ENCODE measurements around the gene COL4A4. TPM values are rescaled to one million over a fixed set of nuclear protein-coding genes. Genes with fewer than 3 reads are reported as not detected.

Gene COL4A4
- total and polyA plus RNA-seq, 10 donors = 2.0 to 8.4 (median 5.4) TPM

GRCh38 chr2:227163485-227163997 lies 464 bp downstream of the COL4A4 start:
- Histone ChIP-seq H3K27me3 (replicated peaks in 1 of 7) (peaks cover 0 to 61% (median 25%) of the 10 kb centered on the region in 7 donors), H3K4me3 (peak overlapping the region; percentile 41 to 80 (median 54)), H3K36me3 (no peaks in the 10 kb centered on the region), H3K4me1 (peaks cover 4 to 30% (median 26%) of the 10 kb centered on the region in 6 donors), H3K9me3 (peaks cover 0 to 22% (median 0%) of the 10 kb centered on the region in 8 donors), H3K27ac (peak overlapping the region; percentile 27 to 90 (median 81))
- DNase-seq = peak; percentile 82
- intact Hi-C loops (cut with DNase I; ENCODE audit: low total_unique reads) = no loop called here
- 0 to 2% (median 1%) methylated on average over 19 to 20 of the region's 20 CpGs for WGBS, 5 donors
- no peak for TF ChIP-seq POLR2A (IDR thresholded peaks at IDR 0.05)
- peak in 2 of 3 donors; percentile 36 to 57 for TF ChIP-seq POLR2AphosphoS5 (IDR thresholded peaks at IDR 0.05)

GRCh38 chr2:227161947-227162346 lies 2.1 kb downstream of the COL4A4 start:
- TF ChIP-seq CTCF (IDR thresholded peaks at IDR 0.05 in 8 of 11, conservative IDR thresholded peaks at IDR 0.05 in 3 of 11) (no peak), POLR2AphosphoS5 (IDR thresholded peaks at IDR 0.05) (no peak), POLR2A (IDR thresholded peaks at IDR 0.05) (no peak)
- Histone ChIP-seq H3K27me3 (replicated peaks in 1 of 7) (peaks cover 0 to 61% (median 25%) of the 10 kb centered on the region in 7 donors), H3K4me3 (no peak overlapping the region), H3K4me1 (peaks cover 4 to 30% (median 26%) of the 10 kb centered on the region in 6 donors), H3K36me3 (no peaks in the 10 kb centered on the region), H3K27ac (no peak overlapping the region), H3K9me3 (peaks cover 0 to 18% (median 0%) of the 10 kb centered on the region in 8 donors)
- no peak for DNase-seq
- intact Hi-C loops (cut with DNase I; ENCODE audit: low total_unique reads) = no loop called here

GRCh38 chr2:227160164-227160563 lies 3.8 kb downstream of the COL4A4 start:
- intact Hi-C loops (cut with DNase I; ENCODE audit: low total_unique reads) = no loop called here

GRCh38 chr2:227154986-227155774 lies 8.8 kb downstream of the COL4A4 start:
- H3K9me3 ChIP-seq = peaks cover 0 to 13% (median 0%) of the 10 kb centered on the region in 8 donors
- no peaks in the 10 kb centered on the region for H3K4me1 ChIP-seq
- 80 to 84% (median 82%) methylated on average over 6 of the region's 6 CpGs for WGBS, 5 donors
- intact Hi-C loops (cut with DNase I; ENCODE audit: low total_unique reads) = no loop called here
- DNase-seq = no peak
- H3K4me3 ChIP-seq = no peak overlapping the region
- H3K27ac ChIP-seq = no peak overlapping the region
- H3K27me3 ChIP-seq (replicated peaks in 1 of 7) = peaks cover 0 to 30% (median 10%) of the 10 kb centered on the region in 7 donors
- H3K36me3 ChIP-seq = no peaks in the 10 kb centered on the region
- TF ChIP-seq CTCF (IDR thresholded peaks at IDR 0.05 in 8 of 11, conservative IDR thresholded peaks at IDR 0.05 in 3 of 11) (no peak), POLR2AphosphoS5 (IDR thresholded peaks at IDR 0.05) (no peak), POLR2A (IDR thresholded peaks at IDR 0.05) (no peak)

More at GRCh38 chr2:227160164-227160563, 3.8 kb downstream of the COL4A4 start:
- TF ChIP-seq POLR2AphosphoS5 (IDR thresholded peaks at IDR 0.05) (no peak), CTCF (IDR thresholded peaks at IDR 0.05 in 8 of 11, conservative IDR thresholded peaks at IDR 0.05 in 3 of 11) (no peak), POLR2A (IDR thresholded peaks at IDR 0.05) (no peak)
- peaks cover 4 to 28% (median 24%) of the 10 kb centered on the region in 6 donors for H3K4me1 ChIP-seq
- DNase-seq = no peak
- 63 to 80% (median 65%) methylated on average over 2 of the region's 2 CpGs for WGBS, 5 donors
- peaks cover 0 to 13% (median 0%) of the 10 kb centered on the region in 8 donors for H3K9me3 ChIP-seq
- H3K4me3 ChIP-seq = no peak overlapping the region
- H3K36me3 ChIP-seq = no peaks in the 10 kb centered on the region
- H3K27me3 ChIP-seq (replicated peaks in 1 of 7) = peaks cover 0 to 59% (median 35%) of the 10 kb centered on the region in 7 donors
- H3K27ac ChIP-seq = no peak overlapping the region

Measured in spleen (tissue), 11 donors.